Vein endothelial cell (primary cell): ENCODE data around the gene TPSD1. TPM values are rescaled to one million over a fixed set of nuclear protein-coding genes. Genes with fewer than 3 reads are reported as not detected.

ENCODE experiments used
- total RNA-seq: library from RNA; depleted of rRNA; stranded (reverse); fragments of >200 nt; gene quantifications from 2 replicates; pipeline ENCODE4 v1.2.3, GENCODE V29; 2012

The TPSD1 gene
- not detected in 2 replicates for total RNA-seq

GRCh38 chr16:1255276-1256122 is at the start of gene TPSD1:
TPSD1 (plus strand) TSS chr16:1256069; CDS start chr16:1256281, 212 bp downstream.

GRCh38 chr16:1225051-1225451 is 30.8 kb upstream of the TPSD1 start, which contains the start of gene TPSG1:
TPSG1 (minus strand) TSS chr16:1225268; CDS start chr16:1225252, 16 bp downstream.

GRCh38 chr16:1230084-1230470 is 25.8 kb upstream of the TPSD1 start, which contains the start of gene TPSB2:
TPSB2 (minus strand) TSS chr16:1230184; CDS start chr16:1229951, 233 bp downstream.

GRCh38 chr16:1240436-1240835 is 15.4 kb upstream of the TPSD1 start, which contains the start of gene TPSAB1:
TPSAB1 (plus strand) TSS chr16:1240705; CDS start chr16:1240939, 234 bp downstream.

Other genes starting within 250 kb of the TPSD1 start
- 1.3 TPM in 1 of 2 replicates, not detected in the other for gene SSTR5, start 183.3 kb upstream of the TPSD1 start, total RNA-seq
- gene C1QTNF8, start 159.8 kb upstream of the TPSD1 start, total RNA-seq, result not detected in 2 replicates
- under 0.01 TPM in 2 replicates for gene CACNA1H, start 103.0 kb upstream of the TPSD1 start, total RNA-seq
- gene TPSG1, start 30.8 kb upstream of the TPSD1 start, total RNA-seq, result not detected in 2 replicates
- not detected in 2 replicates for gene TPSB2, start 25.9 kb upstream of the TPSD1 start, total RNA-seq
- not detected in 2 replicates for gene TPSAB1, start 15.4 kb upstream of the TPSD1 start, total RNA-seq
- 69.9 and 73.2 TPM in 2 replicates for gene UBE2I, start 53.6 kb downstream of the TPSD1 start, total RNA-seq
- 0.67 and 0.98 TPM in 2 replicates for gene BAIAP3, start 77.6 kb downstream of the TPSD1 start, total RNA-seq
- gene TSR3, start 95.8 kb downstream of the TPSD1 start, total RNA-seq, result 51.9 and 69.6 TPM in 2 replicates
- 26.6 and 30.1 TPM in 2 replicates for gene GNPTG, start 95.9 kb downstream of the TPSD1 start, total RNA-seq
- gene UNKL, start 158.6 kb downstream of the TPSD1 start, total RNA-seq, result 11.4 and 15.9 TPM in 2 replicates
- 12.7 and 15.4 TPM in 2 replicates for gene UQCC4, start 164.7 kb downstream of the TPSD1 start, total RNA-seq
- gene PERCC1, start 175.0 kb downstream of the TPSD1 start, total RNA-seq, result 0.19 TPM in 1 of 2 replicates, not detected in the other
- gene CCDC154, start 188.5 kb downstream of the TPSD1 start, total RNA-seq, result under 0.01 and 0.10 TPM in 2 replicates
- gene CLCN7, start 219.0 kb downstream of the TPSD1 start, total RNA-seq, result 57.7 and 96.7 TPM in 2 replicates
- 0.19 TPM in 1 of 2 replicates, not detected in the other for gene PTX4, start 232.9 kb downstream of the TPSD1 start, total RNA-seq
- 27.9 and 32.3 TPM in 2 replicates for gene TELO2, start 237.3 kb downstream of the TPSD1 start, total RNA-seq